SK-N-SH treated with all-trans-retinoic acid at 6 μM for 48 hours (cell line): ENCODE data around the gene FST.

Experiments
- ATAC-seq: fragments of 200-7000 bp; cut with Tn5 transposase; 3 replicates; pipeline ENCODE4 v1.9.1; 2020; ENCODE audit warnings: mild to moderate bottlenecking, moderate library complexity
- ARNTL ChIP-seq: fragments of 450-650 bp; formaldehyde crosslinking; IDR thresholded peaks from 2 replicates; pipeline ENCODE4 v1.5.0; 2020; ENCODE audit warnings: low read depth, mild to moderate bottlenecking, moderate library complexity, borderline replicate concordance
- BACH2 ChIP-seq: fragments of 250-450 bp; sonication (Bioruptor Pico); IDR thresholded peaks from 2 replicates; pipeline ENCODE4 v1.9.0; 2021; ENCODE audit warnings: mild to moderate bottlenecking, borderline replicate concordance
- CSDC2 ChIP-seq: fragments of 250-450 bp; sonication (Bioruptor Pico); IDR thresholded peaks from 2 replicates; pipeline ENCODE4 v1.5.0; 2020; ENCODE audit warnings: mild to moderate bottlenecking, moderate library complexity
- ESRRG ChIP-seq: fragments of 250-450 bp; sonication (Bioruptor Pico); IDR thresholded peaks from 2 replicates; pipeline ENCODE4 v1.6.1; 2021; ENCODE audit warnings: mild to moderate bottlenecking
- GLIS3 ChIP-seq: fragments of 250-450 bp; sonication (Bioruptor Pico); IDR thresholded peaks from 2 replicates; pipeline ENCODE4 v1.5.0; 2020; ENCODE audit warnings: mild to moderate bottlenecking, moderate library complexity
- ISL1 ChIP-seq: fragments of 250-450 bp; sonication (Bioruptor Pico); IDR thresholded peaks from 2 replicates; pipeline ENCODE4 v2.1.2; 2022; ENCODE audit warnings: mild to moderate bottlenecking, moderate library complexity
- OSR1 ChIP-seq: fragments of 250-450 bp; sonication (Bioruptor Pico); IDR thresholded peaks from 2 replicates; pipeline ENCODE4 v1.8.0; 2022; ENCODE audit warnings: moderate library complexity, mild to moderate bottlenecking, inconsistent platforms
- PPARA ChIP-seq: fragments of 250-450 bp; sonication (Bioruptor Pico); IDR thresholded peaks from 2 replicates; pipeline ENCODE4 v1.5.0; 2020; ENCODE audit warnings: mild to moderate bottlenecking, borderline replicate concordance
- RARB ChIP-seq: fragments of 250-450 bp; sonication (Bioruptor Pico); IDR thresholded peaks from 2 replicates; pipeline ENCODE4 v1.8.0; 2021; ENCODE audit warnings: mild to moderate bottlenecking, moderate library complexity
- TCF4 ChIP-seq: fragments of 250-450 bp; sonication (Bioruptor Pico); IDR thresholded peaks from 2 replicates; pipeline ENCODE4 v1.8.0; 2021; ENCODE audit warnings: mild to moderate bottlenecking, moderate library complexity, borderline replicate concordance
- TOX ChIP-seq: fragments of 250-450 bp; sonication (Bioruptor Pico); IDR thresholded peaks from 2 replicates; pipeline ENCODE4 v1.8.0; 2021; ENCODE audit warnings: mild to moderate bottlenecking, moderate library complexity, borderline replicate concordance
- ZC3H10 ChIP-seq: fragments of 250-450 bp; sonication (Bioruptor Pico); IDR thresholded peaks from 2 replicates; pipeline ENCODE4 v1.5.1; 2021; ENCODE audit warnings: mild to moderate bottlenecking, moderate library complexity
- ZFP3 ChIP-seq: fragments of 250-450 bp; sonication (Bioruptor Pico); IDR thresholded peaks from 2 replicates; pipeline ENCODE4 v1.5.0; 2020; ENCODE audit warnings: mild to moderate bottlenecking, moderate library complexity
- ZFP30 ChIP-seq: fragments of 450-650 bp; formaldehyde crosslinking; IDR thresholded peaks from 2 replicates; pipeline ENCODE4 v1.5.0; 2022; ENCODE audit warnings: mild to moderate bottlenecking, moderate library complexity
- ZNF565 ChIP-seq: fragments of 450-650 bp; formaldehyde crosslinking; conservative IDR thresholded peaks from 2 replicates; pipeline ENCODE4 v1.5.0; 2020; ENCODE audit warnings: low read depth, mild to moderate bottlenecking, moderate library complexity
- ZNF8 ChIP-seq: fragments of 450-650 bp; formaldehyde crosslinking; IDR thresholded peaks from 2 replicates; pipeline ENCODE4 v1.5.0; 2020; ENCODE audit warnings: mild to moderate bottlenecking, moderate library complexity
- TF ChIP-seq, protein P1 (sequence below): fragments of 250-450 bp; sonication (Bioruptor Pico); IDR thresholded peaks from 2 replicates; pipeline ENCODE4 v1.5.0; 2020; ENCODE audit warnings: mild to moderate bottlenecking, moderate library complexity
- TF ChIP-seq, protein P2 (sequence below): fragments of 250-450 bp; sonication (Bioruptor Pico); IDR thresholded peaks from 2 replicates; pipeline ENCODE4 v1.5.1; 2020; ENCODE audit warnings: low read depth, mild to moderate bottlenecking, moderate library complexity
- TF ChIP-seq, protein P3 (sequence below): fragments of 250-450 bp; sonication (Bioruptor Pico); IDR thresholded peaks from 2 replicates; pipeline ENCODE4 v1.5.1; 2021; ENCODE audit warnings: mild to moderate bottlenecking, moderate library complexity
- TF ChIP-seq, protein P4 (sequence below): fragments of 250-450 bp; sonication (Bioruptor Pico); IDR thresholded peaks from 2 replicates; pipeline ENCODE4 v1.8.0; 2020; ENCODE audit warnings: mild to moderate bottlenecking, moderate library complexity, borderline replicate concordance
- TF ChIP-seq, protein P5 (sequence below): fragments of 250-450 bp; sonication (Bioruptor Pico); IDR thresholded peaks from 2 replicates; pipeline ENCODE4 v1.8.0; 2021; ENCODE audit warnings: low read depth, mild to moderate bottlenecking, moderate library complexity, borderline replicate concordance

FST gene

DNA sequence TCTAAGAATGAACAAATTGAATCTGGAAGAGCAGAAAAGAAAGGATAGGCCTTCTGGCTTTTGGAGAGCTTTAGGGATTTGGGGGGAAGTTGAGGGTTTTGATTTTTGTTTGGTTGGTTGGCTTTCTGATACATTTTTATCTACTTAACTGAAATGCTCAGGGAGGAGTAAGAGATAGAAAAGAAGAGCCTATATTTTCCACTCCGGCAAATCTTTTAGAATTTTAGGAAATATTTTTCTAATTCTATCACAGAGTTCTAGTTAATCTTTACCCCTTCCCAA lies 25.8 kb upstream of the FST start:
- no peak for ATAC-seq
- TF ChIP-seq, protein P1, sequence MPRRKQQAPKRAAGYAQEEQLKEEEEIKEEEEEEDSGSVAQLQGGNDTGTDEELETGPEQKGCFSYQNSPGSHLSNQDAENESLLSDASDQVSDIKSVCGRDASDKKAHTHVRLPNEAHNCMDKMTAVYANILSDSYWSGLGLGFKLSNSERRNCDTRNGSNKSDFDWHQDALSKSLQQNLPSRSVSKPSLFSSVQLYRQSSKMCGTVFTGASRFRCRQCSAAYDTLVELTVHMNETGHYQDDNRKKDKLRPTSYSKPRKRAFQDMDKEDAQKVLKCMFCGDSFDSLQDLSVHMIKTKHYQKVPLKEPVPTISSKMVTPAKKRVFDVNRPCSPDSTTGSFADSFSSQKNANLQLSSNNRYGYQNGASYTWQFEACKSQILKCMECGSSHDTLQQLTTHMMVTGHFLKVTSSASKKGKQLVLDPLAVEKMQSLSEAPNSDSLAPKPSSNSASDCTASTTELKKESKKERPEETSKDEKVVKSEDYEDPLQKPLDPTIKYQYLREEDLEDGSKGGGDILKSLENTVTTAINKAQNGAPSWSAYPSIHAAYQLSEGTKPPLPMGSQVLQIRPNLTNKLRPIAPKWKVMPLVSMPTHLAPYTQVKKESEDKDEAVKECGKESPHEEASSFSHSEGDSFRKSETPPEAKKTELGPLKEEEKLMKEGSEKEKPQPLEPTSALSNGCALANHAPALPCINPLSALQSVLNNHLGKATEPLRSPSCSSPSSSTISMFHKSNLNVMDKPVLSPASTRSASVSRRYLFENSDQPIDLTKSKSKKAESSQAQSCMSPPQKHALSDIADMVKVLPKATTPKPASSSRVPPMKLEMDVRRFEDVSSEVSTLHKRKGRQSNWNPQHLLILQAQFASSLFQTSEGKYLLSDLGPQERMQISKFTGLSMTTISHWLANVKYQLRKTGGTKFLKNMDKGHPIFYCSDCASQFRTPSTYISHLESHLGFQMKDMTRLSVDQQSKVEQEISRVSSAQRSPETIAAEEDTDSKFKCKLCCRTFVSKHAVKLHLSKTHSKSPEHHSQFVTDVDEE (CRISPR knock-in tag), result no peak
- TF ChIP-seq ZFP3 (CRISPR knock-in tag) (no peak), PPARA (CRISPR knock-in tag) (no peak), ZNF565 (CRISPR knock-in tag) (no peak), ISL1 (CRISPR knock-in tag) (no peak), ESRRG (CRISPR knock-in tag) (no peak), RARB (CRISPR knock-in tag) (no peak), ZC3H10 (CRISPR knock-in tag) (no peak), TOX (no peak), BACH2 (CRISPR knock-in tag) (no peak)
- TF ChIP-seq, protein P2, sequence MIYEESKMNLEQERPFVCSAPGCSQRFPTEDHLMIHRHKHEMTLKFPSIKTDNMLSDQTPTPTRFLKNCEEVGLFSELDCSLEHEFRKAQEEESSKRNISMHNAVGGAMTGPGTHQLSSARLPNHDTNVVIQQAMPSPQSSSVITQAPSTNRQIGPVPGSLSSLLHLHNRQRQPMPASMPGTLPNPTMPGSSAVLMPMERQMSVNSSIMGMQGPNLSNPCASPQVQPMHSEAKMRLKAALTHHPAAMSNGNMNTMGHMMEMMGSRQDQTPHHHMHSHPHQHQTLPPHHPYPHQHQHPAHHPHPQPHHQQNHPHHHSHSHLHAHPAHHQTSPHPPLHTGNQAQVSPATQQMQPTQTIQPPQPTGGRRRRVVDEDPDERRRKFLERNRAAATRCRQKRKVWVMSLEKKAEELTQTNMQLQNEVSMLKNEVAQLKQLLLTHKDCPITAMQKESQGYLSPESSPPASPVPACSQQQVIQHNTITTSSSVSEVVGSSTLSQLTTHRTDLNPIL, result no peak
- TF ChIP-seq, protein P3, sequence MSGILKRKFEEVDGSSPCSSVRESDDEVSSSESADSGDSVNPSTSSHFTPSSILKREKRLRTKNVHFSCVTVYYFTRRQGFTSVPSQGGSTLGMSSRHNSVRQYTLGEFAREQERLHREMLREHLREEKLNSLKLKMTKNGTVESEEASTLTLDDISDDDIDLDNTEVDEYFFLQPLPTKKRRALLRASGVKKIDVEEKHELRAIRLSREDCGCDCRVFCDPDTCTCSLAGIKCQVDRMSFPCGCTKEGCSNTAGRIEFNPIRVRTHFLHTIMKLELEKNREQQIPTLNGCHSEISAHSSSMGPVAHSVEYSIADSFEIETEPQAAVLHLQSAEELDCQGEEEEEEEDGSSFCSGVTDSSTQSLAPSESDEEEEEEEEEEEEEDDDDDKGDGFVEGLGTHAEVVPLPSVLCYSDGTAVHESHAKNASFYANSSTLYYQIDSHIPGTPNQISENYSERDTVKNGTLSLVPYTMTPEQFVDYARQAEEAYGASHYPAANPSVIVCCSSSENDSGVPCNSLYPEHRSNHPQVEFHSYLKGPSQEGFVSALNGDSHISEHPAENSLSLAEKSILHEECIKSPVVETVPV, result no peak

- ATAC-seq, result no peak
- TF ChIP-seq, protein P2, result no peak
- TF ChIP-seq GLIS3 (CRISPR knock-in tag) (no peak), ZC3H10 (CRISPR knock-in tag) (no peak), PPARA (CRISPR knock-in tag) (no peak), CSDC2 (CRISPR knock-in tag) (no peak), ZNF8 (no peak), OSR1 (no peak), ARNTL (CRISPR knock-in tag) (no peak), TCF4 (CRISPR knock-in tag) (no peak), BACH2 (CRISPR knock-in tag) (no peak), ZNF565 (CRISPR knock-in tag) (no peak), RARB (CRISPR knock-in tag) (no peak), ZFP3 (CRISPR knock-in tag) (no peak), ISL1 (CRISPR knock-in tag) (no peak), ZFP30 (CRISPR knock-in tag) (no peak), ESRRG (CRISPR knock-in tag) (no peak)
- TF ChIP-seq, protein P4, sequence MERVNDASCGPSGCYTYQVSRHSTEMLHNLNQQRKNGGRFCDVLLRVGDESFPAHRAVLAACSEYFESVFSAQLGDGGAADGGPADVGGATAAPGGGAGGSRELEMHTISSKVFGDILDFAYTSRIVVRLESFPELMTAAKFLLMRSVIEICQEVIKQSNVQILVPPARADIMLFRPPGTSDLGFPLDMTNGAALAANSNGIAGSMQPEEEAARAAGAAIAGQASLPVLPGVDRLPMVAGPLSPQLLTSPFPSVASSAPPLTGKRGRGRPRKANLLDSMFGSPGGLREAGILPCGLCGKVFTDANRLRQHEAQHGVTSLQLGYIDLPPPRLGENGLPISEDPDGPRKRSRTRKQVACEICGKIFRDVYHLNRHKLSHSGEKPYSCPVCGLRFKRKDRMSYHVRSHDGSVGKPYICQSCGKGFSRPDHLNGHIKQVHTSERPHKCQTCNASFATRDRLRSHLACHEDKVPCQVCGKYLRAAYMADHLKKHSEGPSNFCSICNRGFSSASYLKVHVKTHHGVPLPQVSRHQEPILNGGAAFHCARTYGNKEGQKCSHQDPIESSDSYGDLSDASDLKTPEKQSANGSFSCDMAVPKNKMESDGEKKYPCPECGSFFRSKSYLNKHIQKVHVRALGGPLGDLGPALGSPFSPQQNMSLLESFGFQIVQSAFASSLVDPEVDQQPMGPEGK (CRISPR knock-in tag), result no peak
- TF ChIP-seq, protein P3, result no peak
- TF ChIP-seq, protein P1 (CRISPR knock-in tag), result no peak
- TF ChIP-seq, protein P5, sequence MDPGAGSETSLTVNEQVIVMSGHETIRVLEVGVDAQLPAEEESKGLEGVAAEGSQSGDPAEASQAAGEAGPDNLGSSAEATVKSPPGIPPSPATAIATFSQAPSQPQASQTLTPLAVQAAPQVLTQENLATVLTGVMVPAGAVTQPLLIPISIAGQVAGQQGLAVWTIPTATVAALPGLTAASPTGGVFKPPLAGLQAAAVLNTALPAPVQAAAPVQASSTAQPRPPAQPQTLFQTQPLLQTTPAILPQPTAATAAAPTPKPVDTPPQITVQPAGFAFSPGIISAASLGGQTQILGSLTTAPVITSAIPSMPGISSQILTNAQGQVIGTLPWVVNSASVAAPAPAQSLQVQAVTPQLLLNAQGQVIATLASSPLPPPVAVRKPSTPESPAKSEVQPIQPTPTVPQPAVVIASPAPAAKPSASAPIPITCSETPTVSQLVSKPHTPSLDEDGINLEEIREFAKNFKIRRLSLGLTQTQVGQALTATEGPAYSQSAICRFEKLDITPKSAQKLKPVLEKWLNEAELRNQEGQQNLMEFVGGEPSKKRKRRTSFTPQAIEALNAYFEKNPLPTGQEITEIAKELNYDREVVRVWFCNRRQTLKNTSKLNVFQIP (CRISPR knock-in tag), result no peak
- TF ChIP-seq, all 23 proteins: peak for 0
Observed at GRCh38 chr5:53456366-53456765, 24.1 kb upstream of the FST start.
